HG02852 (cell line): Measurements from ENCODE around the gene LRAT.

ENCODE experiments used
- ATAC-seq: cut with Tn5 transposase; IDR thresholded peaks from one replicate; pipeline ENCODE4 v1.9.1; 2021; ENCODE audit warnings: mild to moderate bottlenecking, moderate library complexity; ENCODE audit not compliant: unreplicated experiment

LRAT gene

DNA sequence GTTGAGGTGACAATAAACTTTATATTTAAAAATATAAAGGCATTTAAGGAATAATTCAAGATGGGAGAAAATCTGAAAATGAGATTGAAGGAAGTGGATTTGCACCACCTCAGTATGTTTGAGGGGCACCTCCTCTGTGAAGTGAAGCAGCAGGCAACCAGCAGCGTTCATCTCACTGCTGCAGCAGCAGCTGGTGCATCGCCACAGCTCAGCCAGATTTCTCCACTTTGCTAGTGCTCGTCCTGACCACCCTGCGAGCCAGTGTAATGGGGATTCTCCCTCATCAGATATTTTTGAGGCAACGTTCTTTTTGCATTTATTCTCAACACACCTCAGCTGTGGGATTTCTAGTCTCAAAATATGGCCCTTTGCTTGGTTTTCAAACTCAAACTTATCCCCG is 13.9 kb downstream of the LRAT start:
- ATAC-seq, result no peak

DNA sequence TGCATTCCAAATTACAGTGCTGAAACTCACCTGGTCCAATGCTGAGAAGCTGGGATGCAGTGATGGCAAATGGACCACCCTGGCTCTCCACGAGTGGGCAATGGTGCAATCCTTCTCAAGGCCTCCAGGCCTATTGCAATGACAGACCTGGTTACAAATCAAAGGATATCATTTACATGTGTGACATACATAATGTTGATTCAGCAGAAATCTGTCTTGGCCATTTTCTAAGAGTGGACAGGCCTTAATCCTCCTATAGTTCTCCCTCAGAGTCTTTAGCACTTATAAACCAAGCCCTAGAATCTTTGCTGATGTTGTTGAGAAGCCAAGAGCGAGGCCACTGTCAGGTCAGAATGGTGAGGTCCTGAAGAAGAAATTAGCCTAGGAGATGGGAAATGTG is 17.1 kb downstream of the LRAT start:
- no peak for ATAC-seq

DNA sequence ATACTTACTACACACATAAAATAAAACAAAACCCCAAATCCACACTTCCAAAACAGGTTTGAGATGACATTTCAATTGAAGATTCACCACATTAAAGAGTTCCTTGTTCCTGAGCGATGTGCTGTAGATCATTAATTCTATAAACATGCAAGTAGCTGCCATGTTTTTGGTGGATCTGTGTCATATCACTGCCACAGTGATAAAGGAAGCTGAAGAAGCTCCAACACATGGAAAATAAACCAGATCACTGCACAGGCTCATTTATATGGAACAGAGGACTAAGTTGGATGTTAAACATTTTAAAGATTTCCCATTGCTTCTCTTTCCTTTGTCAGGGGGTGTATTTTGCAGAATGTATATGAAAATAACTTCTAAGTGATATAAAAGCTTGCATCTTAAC is 34.5 kb downstream of the LRAT start:
- no peak for ATAC-seq

DNA sequence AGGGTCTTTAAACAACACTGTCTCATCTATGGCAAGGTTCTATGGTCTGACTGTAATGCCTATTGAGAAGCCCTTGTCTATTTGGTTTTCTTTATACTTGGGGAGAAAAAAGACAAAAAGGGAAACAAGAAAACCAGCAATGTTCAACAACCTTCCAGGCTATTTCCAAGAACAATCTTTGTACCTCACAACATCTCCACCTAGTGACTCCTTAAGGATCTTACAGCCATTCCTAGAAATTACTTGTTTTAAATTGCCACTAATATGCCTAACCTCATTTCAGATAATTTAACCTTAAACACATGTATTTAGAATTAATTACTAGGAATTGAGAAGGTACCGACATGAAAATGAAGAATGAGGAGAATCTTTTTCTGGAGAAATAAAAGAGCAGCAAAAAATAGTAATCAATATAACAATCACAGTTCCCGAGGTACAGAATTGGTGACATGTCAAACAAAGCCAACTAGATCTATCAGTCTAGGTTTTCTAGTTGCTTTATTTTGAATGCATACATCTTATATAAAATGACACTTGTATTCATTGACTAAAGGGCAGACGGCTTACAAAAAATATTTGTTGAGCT is 35.7 kb downstream of the LRAT start:
- no peak for ATAC-seq

DNA sequence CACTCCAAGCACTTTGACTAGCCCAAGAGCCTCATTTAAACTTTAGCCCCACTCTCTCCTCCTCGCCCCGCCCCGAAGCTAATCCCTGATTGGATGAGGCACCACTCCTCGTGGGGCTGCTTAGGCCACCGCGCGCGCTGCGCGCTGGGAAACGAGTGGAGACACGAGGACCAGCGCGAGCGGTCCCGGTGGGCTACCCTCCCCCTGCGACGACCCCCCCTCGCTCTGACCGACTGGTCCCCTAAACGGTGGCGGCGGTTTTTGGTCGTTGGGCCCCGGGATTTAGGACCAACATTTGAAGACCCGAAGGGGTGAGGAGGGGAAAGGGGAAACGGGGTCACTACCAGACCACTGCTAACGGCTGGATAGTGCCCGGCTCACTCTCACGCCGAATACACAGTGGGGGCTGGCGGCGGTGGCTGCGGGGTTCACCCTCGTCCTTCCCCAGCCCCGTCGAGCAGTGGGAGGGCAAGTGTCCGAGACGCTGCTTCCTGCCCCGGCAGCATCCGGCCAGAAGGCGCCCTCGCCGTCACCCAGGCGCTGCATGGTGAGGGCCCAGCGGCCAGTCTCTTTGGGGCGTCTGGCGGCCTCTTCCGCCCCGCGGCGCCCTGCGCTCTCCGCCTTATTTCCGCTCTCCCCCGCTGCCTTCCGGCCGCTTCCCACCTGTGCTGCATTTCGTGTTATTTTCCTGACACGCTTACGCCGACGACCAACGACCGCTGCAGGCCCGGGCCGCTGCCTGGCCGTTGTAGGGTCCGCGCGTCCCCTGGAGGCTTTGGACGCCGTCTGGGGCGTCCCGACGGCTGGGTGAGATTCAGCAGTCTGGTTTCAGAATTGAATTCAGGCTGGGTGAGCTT is 37.6 kb downstream of the LRAT start, which contains the start of gene RBM46:
Gene RBM46, plus strand, starts transcription at position 147 of the 857 bp plus-strand sequence. CDS start 15,481 bp downstream, outside the sequence.
- no peak for ATAC-seq

DNA sequence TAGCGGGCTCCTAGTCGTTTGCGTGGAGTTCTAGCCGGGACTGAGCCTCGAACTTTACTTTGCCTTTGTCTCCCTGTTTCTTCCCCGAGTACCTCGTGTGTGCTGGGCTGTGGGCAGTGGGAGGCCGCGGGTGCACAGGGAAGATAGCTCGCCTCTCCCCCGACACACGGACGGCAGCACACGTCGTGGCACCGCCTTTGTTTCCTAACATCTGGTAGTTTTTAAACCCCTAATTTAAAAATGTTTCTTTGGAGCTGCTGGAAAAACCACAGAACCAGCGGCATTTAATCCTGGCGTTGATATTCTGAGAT is 38.1 kb downstream of the LRAT start:
- no peak for ATAC-seq
